NCI-H2107 (cell line): Measurements from ENCODE around the gene H19.

Experiments
- DNase-seq: peaks from one replicate; lab custom pipeline; 2025; lab: John Stamatoyannopoulos, UW

Gene H19

DNA sequence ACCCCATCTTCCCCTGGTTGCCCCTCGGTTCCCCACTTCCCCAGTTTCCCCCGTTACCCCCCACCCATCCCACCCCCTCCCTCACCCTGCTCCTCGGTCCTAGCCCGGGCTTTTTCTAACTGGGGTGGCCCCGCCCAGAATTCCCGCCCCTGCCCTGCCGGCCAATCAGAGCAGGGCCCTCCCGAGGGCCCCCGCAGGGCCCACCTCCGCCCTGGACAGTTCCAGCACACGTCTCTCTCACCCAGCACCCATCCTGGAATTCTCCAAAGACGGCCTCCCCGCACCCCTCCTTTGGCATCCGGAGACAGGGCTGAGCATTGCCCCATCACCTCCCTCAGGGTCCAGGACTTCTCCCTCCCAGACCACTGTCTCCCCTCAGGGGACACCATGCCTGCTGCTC is at the start of gene H19:
TSS of gene H19 (minus strand) at position 88 of the 400 bp plus-strand sequence.
- no peak for DNase-seq

DNA sequence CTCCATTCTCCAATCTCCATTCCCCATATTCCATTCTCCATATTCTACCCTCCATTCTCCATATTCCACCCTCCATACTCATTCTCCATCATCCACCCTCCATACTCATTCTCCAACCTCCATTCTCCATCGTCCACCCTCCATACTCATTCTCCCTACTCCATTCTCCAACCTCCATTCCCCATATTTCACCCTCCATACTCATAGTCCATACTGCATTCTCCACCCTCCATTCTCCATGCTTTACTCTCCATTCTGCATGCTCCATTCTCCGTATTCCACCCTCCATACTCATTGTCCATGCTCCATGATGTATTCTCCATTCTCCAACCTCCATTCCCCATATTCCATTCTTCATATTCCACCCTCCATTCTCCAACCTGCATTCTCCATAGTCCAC is 44.3 kb upstream of the H19 start:
- no peak for DNase-seq

DNA sequence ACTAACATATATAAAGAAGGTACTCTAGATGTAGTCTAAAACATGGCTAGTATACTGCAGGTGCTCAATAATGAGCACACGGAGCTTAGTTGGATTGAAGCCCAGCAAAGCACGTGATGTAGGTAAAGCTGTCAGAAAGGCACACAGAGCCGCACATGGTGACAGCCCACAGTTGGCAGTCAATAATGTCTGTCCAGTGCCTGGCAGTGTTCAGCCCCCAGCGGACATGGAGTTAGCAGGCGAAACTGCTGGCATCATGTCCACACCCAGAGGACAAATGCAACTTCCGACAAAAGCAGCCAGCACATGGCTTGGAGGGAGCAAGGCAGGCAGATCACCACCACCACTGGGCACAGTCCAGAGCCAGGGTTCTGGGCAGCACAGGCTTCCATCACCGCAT is 43.5 kb upstream of the H19 start:
- no peak for DNase-seq

DNA sequence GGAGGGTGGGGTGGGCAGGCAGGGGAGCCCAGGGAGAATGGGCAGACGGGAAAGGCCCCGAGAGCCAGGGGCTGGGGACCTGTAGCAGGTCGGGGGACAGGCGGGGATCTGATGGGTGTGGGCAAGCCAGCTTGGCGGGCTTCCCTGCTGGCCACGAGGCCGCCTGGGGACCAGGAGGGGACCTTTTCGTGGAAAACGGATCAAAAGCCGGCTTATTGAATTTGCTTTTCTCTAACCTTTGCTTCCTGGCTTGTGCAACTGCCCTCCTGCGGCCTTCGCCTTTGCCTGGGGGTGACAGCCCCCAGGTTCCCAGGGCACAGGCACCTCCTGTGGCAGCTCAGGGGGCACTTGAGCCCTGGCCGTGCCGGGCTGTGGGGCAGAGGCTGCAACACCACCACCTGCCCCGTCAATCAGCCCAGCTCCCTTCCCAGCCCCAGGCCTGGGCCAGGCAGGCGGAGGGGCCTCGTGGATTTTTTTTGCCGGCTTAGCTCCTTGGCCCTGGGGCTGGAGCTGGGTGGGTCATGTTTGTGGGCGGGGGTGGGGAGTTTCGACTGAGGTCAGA is 41.6 kb upstream of the H19 start:
- DNase-seq: no peak

DNA sequence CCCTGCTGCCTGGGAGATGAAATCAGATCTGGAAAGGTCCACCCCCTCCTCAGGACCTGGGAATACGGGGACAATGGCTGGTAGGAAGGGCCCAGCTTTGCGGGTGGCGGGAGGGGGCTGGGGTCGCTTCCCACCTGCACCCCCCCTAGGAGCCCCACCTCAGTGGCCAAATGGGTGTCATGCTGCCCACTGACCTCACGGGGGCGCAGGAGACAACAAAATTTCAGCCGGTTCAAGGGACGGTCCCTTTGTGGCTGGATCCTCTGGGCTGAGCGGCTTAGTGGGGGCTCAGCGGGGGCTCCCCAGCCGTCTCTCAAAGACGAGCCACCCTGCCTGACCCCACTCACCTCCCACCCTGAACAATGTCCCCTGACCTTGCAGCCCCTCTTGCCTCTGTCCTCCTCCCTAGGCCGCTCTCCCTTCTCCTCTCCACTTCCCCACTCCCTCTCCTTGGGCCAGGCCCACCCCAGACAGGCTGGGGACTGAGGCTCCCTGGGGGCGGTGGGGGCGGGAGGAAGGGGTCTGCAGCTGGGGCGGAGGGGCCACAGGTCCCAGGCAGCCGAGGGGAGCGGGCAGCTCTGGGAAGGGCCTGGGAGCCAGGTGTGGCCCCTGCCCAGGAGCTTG is 39.3 kb upstream of the H19 start:
- DNase-seq: no peak

DNA sequence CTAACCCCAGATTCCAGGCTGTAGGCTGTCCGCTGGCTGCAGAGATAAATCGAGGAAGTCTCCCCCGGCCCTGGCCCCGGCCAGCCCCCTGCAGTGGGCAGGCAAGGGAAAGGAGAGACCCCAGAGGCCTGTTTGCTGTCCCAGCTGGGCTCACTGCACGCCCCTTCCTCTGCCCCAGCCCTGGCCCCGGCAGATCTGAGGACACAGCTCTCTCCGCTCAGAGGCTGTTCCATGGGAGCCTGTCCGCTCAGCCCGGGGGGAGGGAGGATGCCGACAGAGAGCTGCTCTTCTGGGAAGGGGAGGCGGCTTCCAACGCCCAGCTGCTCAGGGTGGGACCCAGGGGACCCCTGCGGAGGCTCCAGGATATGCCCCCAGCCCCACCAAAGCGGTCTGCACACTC is 37.7 kb upstream of the H19 start:
- no peak for DNase-seq

DNA sequence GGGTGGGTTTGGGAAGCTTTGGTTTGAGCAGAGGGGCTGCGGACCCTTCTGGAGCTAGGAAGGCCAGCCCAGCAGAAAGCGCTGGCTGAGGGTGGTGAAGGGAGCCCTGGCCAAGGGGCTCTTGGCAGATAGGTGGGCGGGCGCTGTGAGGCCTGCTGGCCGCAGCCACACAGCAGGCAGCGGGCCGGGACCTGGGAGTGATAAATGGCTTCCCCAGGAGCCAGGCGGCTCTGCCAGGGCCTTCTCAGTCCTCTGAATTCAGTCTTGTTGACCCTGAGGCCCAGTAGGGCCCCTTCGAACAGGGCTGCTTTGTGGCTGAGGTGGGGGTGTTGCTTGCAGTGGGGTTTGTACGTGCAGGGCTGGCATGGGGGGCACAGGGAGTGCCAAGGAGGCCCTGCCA is 33.4 kb upstream of the H19 start:
- no peak for DNase-seq

- DNase-seq: no peak
Measured at GRCh38 chr11:2027708-2028107, 30.1 kb upstream of the H19 start.

DNA sequence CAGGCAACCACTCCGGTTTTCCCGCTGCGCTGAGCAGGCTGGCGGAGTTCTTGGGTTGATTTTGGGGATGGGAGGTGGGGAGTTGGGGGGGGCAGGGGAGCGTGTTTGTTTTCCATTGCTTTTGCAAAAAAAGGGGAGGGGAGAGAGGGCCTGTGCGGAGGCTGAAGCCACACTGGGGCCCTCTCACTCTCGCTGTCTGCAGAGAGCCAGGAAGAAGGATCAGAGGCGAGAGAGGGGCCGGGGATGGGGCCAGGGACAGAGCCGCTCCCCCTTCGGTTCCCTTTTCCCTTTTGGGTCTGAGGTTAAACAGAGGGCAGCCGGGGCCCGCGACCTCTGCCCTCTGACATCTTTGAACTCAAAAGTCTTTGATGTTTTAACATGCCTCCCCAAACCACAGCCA is 17.4 kb upstream of the H19 start:
- DNase-seq: no peak

DNA sequence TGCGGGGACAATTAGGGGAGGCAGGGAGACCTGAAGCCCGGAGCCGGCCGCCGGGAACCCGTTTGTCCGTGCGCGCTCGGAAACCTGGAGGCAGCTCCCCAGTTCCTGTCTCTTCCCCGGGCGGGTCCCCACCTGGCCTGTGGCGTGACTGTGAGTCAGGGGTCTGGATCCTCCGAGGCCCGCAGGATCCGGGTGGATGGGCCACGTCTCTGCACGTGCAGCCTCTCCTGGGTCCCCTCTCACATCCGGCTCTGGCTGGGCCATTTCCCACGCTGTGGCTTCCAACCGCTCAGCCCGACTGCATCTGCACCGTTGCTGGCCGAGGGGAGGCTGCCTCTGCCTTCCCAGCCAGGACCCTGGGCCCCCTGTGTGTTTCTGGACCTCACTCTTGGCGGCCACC is 14.8 kb upstream of the H19 start:
- DNase-seq: no peak

- no peak for DNase-seq
Measured at GRCh38 chr11:2004466-2004865, 6.8 kb upstream of the H19 start.

DNA sequence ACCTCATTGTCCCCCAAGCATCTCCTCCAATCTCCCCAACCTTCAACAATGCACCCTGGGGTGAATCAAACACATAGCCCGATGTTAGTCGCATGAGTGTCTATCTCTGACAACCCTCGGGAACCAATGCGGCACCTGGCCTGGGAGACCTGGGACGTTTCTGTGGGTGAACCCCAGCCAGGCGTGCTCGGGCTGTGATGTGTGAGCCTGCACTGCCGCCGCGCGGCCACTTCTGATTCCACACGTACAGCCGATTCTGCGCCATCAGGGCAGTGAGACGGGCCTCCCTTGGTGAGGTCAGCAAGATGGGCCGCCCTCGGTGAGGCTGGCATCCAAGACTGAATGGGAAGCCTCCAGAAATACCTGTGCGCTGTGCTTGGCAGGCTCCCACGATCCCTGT is 5.2 kb upstream of the H19 start:
- no peak for DNase-seq

GRCh38 chr11:2002042-2002776 is 4.6 kb upstream of the H19 start:
- no peak for DNase-seq

GRCh38 chr11:1998861-1999260 is 1.2 kb upstream of the H19 start:
- DNase-seq: no peak

- no peak for DNase-seq
Measured at GRCh38 chr11:1998290-1998689, 648 bp upstream of the H19 start.

DNA sequence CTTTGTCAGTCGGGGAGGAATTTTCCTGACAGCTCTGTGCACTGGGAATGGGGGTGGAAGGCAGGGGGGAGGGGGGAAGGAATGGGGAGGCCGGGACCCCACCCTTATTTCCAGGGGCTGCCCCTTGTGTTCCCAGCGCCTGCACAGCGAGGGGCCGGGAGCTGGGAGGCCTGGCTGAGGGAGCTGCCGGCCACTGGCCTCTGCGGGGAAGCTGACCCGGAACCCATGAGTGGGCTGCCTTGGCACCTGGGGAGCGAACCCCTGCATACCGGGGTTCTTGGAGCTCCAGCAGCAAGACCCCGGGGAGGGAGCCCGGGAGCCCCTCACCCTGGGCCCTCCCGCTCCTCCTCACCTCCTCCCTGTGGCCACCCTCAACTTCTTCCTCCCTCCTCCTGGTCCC is 3.5 kb downstream of the H19 start:
- DNase-seq: no peak

- no peak for DNase-seq
Measured at GRCh38 chr11:1992111-1992510, 5.5 kb downstream of the H19 start.

GRCh38 chr11:1990872-1991578 is 6.6 kb downstream of the H19 start:
- DNase-seq: no peak

DNA sequence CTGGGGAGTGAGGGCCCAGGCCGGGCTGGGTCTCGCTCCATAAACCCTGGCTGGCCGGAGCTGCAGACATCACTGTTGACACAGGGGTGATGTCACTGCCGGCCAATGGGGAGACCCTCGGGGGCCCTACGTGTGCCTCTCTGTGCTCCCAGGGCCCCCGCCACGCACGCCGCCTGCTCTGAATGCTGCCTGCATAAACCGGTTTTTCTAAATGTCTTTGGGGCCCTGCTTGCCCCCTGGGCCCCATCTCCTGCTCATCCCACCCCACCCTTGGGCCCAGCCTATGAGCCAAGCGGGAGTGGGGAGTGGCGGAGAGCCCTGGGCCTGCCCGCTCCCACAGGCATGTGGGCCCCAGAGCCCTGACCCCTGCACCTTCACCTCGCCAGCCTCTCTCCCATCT is 7.7 kb downstream of the H19 start:
- DNase-seq: no peak

- DNase-seq: no peak
Measured at GRCh38 chr11:1988667-1989317, 8.8 kb downstream of the H19 start.

DNA sequence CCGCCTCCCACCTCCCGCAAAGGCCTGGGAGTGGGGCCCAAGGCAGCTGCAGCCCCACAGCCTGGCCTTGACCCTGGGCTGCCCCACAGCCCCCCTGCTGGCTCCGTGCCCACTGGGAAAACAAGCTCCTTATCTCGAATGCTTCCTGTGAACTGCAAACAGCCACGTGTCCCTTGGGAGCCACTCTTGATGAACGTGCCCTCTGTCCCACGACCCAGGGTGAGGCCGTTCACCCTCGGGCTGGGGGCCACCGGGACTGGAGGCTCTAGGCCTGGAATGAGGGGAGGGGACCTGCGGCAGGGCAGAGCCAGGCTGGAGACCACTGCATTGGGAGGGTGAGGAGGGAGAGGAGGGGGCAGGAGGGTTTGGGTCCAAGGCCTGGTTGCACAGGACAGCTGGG is 9.5 kb downstream of the H19 start:
- no peak for DNase-seq

GRCh38 chr11:1987024-1987423 is 10.6 kb downstream of the H19 start:
- no peak for DNase-seq

DNA sequence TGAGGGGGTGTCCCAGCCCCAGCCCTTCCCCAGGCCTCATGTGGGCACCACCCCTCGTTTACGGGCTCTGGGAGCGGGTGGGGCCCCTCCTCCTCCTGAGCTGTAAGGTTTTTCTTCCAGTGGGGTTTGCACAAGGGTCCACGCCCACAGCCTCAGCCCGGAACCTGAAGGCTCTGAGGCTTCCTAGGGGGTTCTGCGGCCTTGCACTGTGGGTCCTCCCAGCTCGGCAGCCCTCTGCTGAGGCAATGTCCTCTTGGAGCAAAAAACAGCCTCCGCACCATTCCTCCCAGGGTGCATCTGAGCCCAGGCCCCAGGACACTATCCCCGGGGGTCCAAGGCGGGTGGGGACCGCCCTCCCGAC is 14.1 kb downstream of the H19 start:
- DNase-seq: no peak
